MM.1S (cell line): Measurements from ENCODE around the gene HMGB1.

Experiments
- CTCF ChIP-seq: fragments of 300-600 bp; sonication (generic); IDR thresholded peaks from 2 replicates; pipeline ENCODE4 v1.5.1; 2016; ENCODE audit warnings: antibody characterized with exemption, low read length, mixed read lengths
- EZH2 ChIP-seq: fragments of 300-600 bp; sonication (generic); optimal IDR thresholded peaks from 2 replicates; pipeline ENCODE3; 2017; ENCODE audit warnings: low read depth, mild to moderate bottlenecking, antibody characterized with exemption, low read length, mixed read lengths

- TF ChIP-seq CTCF, result no peak
- TF ChIP-seq EZH2, result no peak
These were observed 14.1 kb upstream of the HMGB1 start for GRCh38 chr13:30479883-30480219.
